Measurements from ENCODE around the gene CHRNE. TPM values are rescaled to one million over a fixed set of nuclear protein-coding genes. Genes with fewer than 3 reads are reported as not detected.

CHRNE gene
- total and polyA plus RNA-seq, 2 of the 8 experiments (the other 6 are each of a cell fraction or from before 2014, with no cell fraction given) = 0.15 to 0.33 TPM

DNA sequence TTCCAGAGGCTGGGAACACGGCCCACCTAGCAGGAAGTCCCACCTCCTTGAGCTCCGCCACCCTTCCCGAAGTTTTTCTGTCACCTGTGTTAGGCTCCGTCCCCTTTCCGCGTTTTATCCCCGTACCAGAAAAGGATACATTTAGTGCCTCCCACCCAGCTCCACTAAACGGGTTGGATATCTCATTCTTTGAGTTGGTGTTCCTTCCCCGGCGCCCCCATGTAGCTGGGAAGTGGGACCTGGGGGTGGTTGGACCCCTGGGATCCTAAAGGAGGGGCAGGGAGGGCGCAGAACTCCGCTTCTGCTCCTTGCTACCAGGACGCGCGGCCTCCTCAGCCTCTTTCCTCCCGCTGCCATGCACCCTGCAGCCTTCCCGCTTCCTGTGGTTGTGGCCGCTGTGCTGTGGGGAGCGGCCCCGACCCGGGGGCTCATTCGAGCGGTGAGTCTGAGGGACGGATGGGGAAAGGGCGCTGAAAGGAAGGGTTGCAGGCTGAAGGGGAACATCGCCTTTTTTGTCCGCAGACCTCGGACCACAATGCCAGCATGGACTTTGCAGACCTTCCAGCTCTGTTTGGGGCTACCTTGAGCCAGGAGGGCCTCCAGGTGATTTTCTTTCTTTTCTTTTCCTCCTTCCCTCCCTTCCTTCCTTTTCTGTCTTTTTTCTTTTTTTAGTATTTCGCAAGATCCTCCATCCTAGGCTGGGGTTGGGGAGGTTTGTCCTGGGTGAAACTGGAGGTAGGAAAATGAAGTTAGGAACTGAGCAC lies 37.8 kb upstream of the CHRNE start (continued):
- TF ChIP-seq TAF1 (IDR thresholded peaks at IDR 0.05; ENCODE audit: low read depth, low read length) = peak; percentile 14; the same call in 1 of the 2 replicates
- 0 out of 4 replicates have a peak, but pooled peaks of 1 of the 2 experiments have one; percentile 16 for TF ChIP-seq SIN3A (conservative IDR thresholded peaks at IDR 0.05 in 1 of 2, IDR thresholded peaks at IDR 0.05 in 1 of 2; ENCODE audit: low read depth in 1 of 2, low read length in 2 of 2)
- no peak for TF ChIP-seq RBBP5 (IDR thresholded peaks at IDR 0.05; ENCODE audit: borderline replicate concordance, low read depth, low read length)
- no peak for TF ChIP-seq POU5F1 (IDR thresholded peaks at IDR 0.05; ENCODE audit: low read depth, low read length)
- TF ChIP-seq TAF7 (optimal IDR thresholded peaks at IDR 0.05; ENCODE audit: borderline replicate concordance, low read depth, low read length) = peak; percentile 34
- 0 out of 2 replicates have a peak, but pooled peaks have one; percentile 29 for TF ChIP-seq KDM5A (IDR thresholded peaks at IDR 0.05; ENCODE audit: low read length)
- TF ChIP-seq RAD21 (IDR thresholded peaks at IDR 0.05 in 1 of 2, conservative IDR thresholded peaks at IDR 0.05 in 1 of 2; ENCODE audit: low read depth in 2 of 2, low read length in 2 of 2) = no peak
- TF ChIP-seq, protein P1, sequence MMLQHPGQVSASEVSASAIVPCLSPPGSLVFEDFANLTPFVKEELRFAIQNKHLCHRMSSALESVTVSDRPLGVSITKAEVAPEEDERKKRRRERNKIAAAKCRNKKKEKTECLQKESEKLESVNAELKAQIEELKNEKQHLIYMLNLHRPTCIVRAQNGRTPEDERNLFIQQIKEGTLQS (IDR thresholded peaks at IDR 0.05; ENCODE audit: insufficient read depth, low read depth, low read length) = no peak
- TF ChIP-seq HDAC6 (IDR thresholded peaks at IDR 0.05; ENCODE audit: low read depth, low read length) = no peak

All from H1 (cell line).